ENCODE measurements around the gene EXD3.

EXD3 gene

DNA sequence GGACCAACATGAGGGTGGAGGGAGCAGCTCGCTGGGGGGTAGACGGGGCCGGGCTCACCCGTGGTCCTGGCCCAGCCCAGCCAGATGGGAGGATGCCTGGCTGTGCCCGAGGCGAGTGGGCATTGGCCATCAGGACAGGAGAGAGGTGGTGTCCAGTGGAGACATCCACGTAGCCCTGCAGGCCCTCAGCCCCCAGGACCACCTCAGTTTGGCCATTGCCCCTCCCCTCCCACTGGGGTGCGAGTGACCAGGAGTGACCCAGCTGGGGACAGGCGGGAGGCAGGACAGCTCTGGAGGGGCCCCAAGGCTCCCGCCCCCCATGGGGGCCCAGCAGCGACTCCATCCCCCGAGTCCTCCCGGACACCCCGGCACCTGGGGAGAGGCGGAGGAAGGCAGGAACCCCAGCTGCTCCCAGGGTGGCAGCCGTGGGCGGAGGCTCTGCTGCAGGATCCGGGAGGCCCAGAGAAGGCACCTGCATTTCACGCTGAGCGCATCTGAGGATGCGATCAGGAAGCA, 8.5 kb upstream of the EXD3 start:
- TF ChIP-seq CTCF (IDR thresholded peaks at IDR 0.05) = no peak
- DNase-seq (ENCODE audit: low spot score) = no peak
- H3K27ac ChIP-seq = no peak overlapping the region
- H3K4me3 ChIP-seq = no peak overlapping the region

GRCh38 chr9:137430723-137431415, 7.9 kb upstream of the EXD3 start:
- no peak overlapping the region for H3K27ac ChIP-seq
- no peak overlapping the region for H3K4me3 ChIP-seq
- TF ChIP-seq CTCF (IDR thresholded peaks at IDR 0.05) = no peak
- no peak for DNase-seq (ENCODE audit: low spot score)

DNA sequence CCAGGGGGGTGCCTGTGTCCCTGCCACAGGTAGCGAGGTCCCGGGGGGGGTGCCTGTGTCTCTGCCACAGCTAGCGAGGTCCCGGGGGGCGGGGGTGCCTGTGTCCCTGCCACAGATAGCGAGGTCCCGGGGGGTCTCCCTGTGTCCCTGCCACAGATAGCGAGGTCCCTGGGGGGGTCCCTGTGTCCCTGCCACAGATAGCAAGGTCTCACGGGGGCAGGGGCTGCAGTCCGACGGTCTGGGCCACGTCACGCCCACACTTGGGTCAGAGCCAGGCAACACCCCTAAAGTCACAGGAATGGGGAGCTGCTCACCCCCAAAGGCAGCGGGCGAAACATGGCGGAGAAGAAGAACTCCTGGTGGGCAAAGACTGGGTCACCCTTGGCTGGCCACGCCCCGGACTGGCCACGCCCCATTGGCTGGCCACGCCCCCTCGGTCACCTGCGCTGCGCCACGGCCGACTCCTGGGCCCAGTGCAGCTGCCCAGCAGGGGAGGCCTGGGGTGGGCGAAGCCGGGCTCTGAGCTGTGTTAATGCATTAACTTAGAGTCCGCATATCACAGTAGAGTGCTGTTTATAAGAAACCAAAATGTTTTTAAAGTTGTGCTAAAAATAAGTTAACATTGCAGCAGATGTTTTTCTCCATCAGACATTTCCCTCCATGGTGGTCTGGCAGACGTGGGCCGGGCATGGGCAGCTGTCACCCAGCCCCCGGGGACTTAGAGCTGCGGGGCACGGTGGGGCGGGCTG, 7.2 kb upstream of the EXD3 start:
- TF ChIP-seq CTCF (IDR thresholded peaks at IDR 0.05) = no peak
- DNase-seq (ENCODE audit: low spot score) = no peak
- no peak overlapping the region for H3K4me3 ChIP-seq
- no peak overlapping the region for H3K27ac ChIP-seq

- Histone ChIP-seq H3K4me3 (no peak overlapping the region), H3K27ac (no peak overlapping the region)
- TF ChIP-seq CTCF (IDR thresholded peaks at IDR 0.05) = no peak
- DNase-seq (ENCODE audit: low spot score) = no peak
Measured at GRCh38 chr9:137429546-137429890, 6.6 kb upstream of the EXD3 start.

DNA sequence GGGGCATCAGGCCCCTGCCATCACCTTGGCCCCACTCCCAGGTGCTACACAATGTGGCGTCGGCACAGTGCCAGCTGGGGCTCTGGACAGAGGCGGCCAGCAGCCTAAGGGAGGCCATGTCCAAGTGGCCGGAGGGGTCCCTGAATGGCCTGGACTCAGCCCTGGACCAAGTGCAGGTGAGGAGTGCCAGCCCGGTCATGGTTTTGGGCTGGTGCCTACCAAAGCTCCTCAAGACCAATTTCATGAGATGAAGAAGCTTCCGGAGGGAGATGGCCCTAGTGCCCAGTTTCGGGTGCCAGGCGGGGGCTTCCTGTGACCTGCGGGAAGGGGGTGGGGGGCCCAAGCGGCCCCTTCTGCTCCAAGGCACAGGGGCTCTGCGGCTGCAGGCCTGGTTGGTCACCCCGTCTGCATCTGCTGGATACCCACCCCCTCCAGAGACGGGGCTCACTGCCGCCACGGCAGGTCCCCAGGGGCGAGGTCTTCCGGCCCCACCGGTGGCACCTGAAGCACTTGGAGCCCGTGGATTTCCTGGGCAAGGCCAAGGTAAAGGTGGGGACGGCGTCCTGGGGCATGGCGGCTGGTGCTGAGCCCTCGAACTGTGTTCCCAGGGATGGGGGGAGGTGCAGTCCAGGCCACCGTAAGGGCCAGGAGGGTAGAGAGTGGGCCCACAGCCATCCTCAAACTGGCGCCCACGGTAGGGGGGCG, 6.0 kb upstream of the EXD3 start:
- H3K27ac ChIP-seq = no peak overlapping the region
- TF ChIP-seq CTCF (IDR thresholded peaks at IDR 0.05) = no peak
- no peak overlapping the region for H3K4me3 ChIP-seq
- no peak for DNase-seq (ENCODE audit: low spot score)

DNA sequence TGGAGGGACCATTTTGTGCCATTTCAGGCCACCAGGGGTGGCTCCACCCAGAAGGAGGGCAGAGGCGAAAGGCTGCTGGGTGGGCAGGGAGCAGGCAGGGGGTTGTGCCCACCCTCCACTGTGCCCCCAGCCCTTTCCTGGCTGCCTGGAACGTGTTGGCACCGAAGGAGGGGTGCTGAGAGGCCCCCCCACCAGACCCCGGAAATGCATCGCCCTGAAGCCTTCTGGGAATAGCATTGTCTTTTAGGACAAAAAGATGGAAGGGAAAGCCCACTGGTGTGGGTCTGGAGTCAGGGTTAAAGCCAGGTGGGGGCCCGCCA, 5.3 kb upstream of the EXD3 start:
- Histone ChIP-seq H3K27ac (no peak overlapping the region), H3K4me3 (no peak overlapping the region)
- TF ChIP-seq CTCF (IDR thresholded peaks at IDR 0.05) = no peak
- DNase-seq (ENCODE audit: low spot score) = no peak
